ENCODE results near the gene DNAJA2. TPM values are rescaled to one million over a fixed set of nuclear protein-coding genes. Genes with fewer than 3 reads are reported as not detected.

The DNAJA2 gene
- total RNA-seq, 5 donors from 2014 or later (not counting 1 experiment from before 2014, with no cell fraction given), result 60.4 to 75.3 (median 67.4) TPM

DNA sequence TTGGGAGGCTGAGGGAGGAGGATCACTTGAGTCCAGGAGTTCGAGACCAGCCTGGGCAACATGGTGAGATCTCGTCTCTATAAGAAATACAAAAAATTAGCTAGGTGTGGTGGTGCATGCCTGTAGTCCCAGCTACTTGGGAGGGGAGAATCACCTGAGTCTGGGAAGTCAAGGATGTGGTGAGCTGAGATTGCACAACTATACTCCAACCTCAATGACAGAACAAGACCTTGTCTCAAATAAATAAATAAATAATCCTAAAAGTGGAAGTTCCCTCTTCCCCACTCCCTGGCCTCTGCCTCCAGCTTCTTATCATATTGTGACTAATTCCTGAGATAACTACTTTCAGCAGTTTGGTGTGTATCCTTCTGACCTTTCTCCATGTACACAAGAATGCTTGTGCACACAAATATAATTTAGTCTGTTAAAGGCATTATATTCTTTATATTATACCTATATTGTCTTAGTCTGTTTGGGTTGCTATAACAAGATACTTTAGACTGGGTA is 23.5 kb upstream of the DNAJA2 start:
- ATAC-seq (replicated peaks in 1 of 4), result no peak
- Histone ChIP-seq H3K4me1 (ENCODE audit: control insufficient read depth in 1 of 2, extremely low read depth in 1 of 2, insufficient read depth in 2 of 2, low read length in 2 of 2) (no peaks in the 10 kb centered on the region), H3K4me3 (ENCODE audit: control insufficient read depth in 1 of 2, extremely low read depth in 1 of 2, low read length in 1 of 2) (no peak overlapping the region), H3K27me3 (replicated peaks in 1 of 2; ENCODE audit: control insufficient read depth in 2 of 2, extremely low read depth in 1 of 2, insufficient read depth in 2 of 2, low read length in 1 of 2) (peaks cover 0 to 7% of the 10 kb centered on the region in 2 experiments), H3K36me3 (ENCODE audit: control insufficient read depth in 2 of 2, extremely low read depth in 1 of 2, insufficient read depth in 1 of 2, low read length in 1 of 2) (no peaks in the 10 kb centered on the region), H3K27ac (ENCODE audit: low read length) (no peak overlapping the region), H3K9me3 (no peaks in the 10 kb centered on the region)
- ChIA-PET POLR2A (no interaction called here), CTCF (no interaction called here)
- Mint-ChIP-seq H3K9me3 (no peaks in the 10 kb centered on the region), H3K27ac (no peak overlapping the region), H3K4me1 (no peaks in the 10 kb centered on the region), H3K36me3 (no peaks in the 10 kb centered on the region), H3K27me3 (no peaks in the 10 kb centered on the region), H3K4me3 (no peak overlapping the region)
- WGBS (ENCODE audit: insufficient coverage), result 50% methylated on average over 1 of the region's 2 CpGs
- no peak for DNase-seq

- H3K36me3 ChIP-seq (ENCODE audit: control insufficient read depth in 2 of 2, extremely low read depth in 1 of 2, insufficient read depth in 1 of 2, low read length in 1 of 2), result no peaks in the 10 kb centered on the region
- ChIA-PET CTCF (no interaction called here), POLR2A (no interaction called here)
- no peaks in the 10 kb centered on the region for H3K4me1 ChIP-seq (ENCODE audit: control insufficient read depth in 1 of 2, extremely low read depth in 1 of 2, insufficient read depth in 2 of 2, low read length in 2 of 2)
- Mint-ChIP-seq H3K27me3 (no peaks in the 10 kb centered on the region), H3K27ac (peak overlapping the region in 1 of 2 donors; percentile 20), H3K36me3 (no peaks in the 10 kb centered on the region), H3K9me3 (no peaks in the 10 kb centered on the region), H3K4me1 (no peaks in the 10 kb centered on the region), H3K4me3 (no peak overlapping the region)
- 29% methylated on average over 1 of the region's 1 CpG for WGBS (ENCODE audit: insufficient coverage)
- H3K9me3 ChIP-seq, result no peaks in the 10 kb centered on the region
- no peak overlapping the region for H3K4me3 ChIP-seq (ENCODE audit: control insufficient read depth in 1 of 2, extremely low read depth in 1 of 2, low read length in 1 of 2)
- no peak for DNase-seq
- no peak overlapping the region for H3K27ac ChIP-seq (ENCODE audit: low read length)
- H3K27me3 ChIP-seq (replicated peaks in 1 of 2; ENCODE audit: control insufficient read depth in 2 of 2, extremely low read depth in 1 of 2, insufficient read depth in 2 of 2, low read length in 1 of 2), result peaks cover 0 to 11% of the 10 kb centered on the region in 2 experiments
- no peak for ATAC-seq (replicated peaks in 1 of 4)
Measured at GRCh38 chr16:46996391-46996790, 22.9 kb upstream of the DNAJA2 start.

DNA sequence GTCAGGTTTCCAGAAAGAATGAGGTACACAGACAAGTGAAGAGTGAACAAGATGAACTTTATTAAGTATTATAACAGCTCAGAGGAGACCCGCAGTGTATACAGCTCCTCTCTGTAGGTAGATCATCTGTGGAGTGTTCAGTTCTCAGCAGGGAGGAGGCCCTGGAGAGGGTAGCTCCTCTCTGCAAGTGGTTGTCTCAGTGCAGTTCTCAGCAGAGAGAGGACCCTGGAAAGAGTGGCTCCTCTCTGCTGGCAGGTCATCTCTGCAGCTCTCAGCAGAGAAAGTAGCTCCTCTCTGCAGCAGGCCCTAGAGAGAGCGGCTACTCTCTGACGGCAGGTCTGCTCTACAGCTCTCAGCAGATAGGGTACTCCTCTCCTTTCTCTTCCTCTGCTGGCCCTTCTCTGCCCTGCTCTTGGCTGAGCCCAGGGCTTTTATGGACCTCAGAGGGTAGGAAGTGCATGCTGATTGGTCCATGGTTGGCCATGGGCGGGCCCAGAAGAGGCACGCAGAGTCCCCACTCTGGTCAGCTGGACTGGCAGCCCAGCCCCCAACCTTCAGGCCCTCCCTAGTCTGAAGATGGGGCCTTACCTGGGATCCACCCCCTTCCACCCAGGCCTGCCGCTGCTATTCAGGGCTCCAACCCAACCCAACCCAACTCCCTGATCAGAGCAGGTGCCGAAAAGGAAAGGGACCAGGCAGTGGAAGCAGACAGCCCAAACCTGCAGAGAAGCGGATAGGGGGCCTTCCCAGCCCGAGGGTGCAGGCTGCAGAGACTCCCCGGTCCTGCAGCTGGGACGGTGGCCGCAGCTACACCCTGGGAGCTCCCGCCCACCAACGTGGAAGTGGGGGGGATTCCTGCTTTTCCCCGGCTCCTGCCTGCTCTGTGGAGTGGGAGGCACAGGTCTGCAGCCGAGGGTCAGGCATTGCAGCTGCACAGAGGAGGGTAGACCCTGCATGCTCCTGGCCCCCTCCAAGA is 18.5 kb upstream of the DNAJA2 start:
- ATAC-seq (replicated peaks in 1 of 4) (no peak), DNase-seq (no peak)
- H3K4me1 Mint-ChIP-seq, result no peaks in the 10 kb centered on the region
- H3K9me3 Mint-ChIP-seq, result no peaks in the 10 kb centered on the region
- Histone ChIP-seq H3K36me3 (ENCODE audit: control insufficient read depth in 2 of 2, extremely low read depth in 1 of 2, insufficient read depth in 1 of 2, low read length in 1 of 2) (no peaks in the 10 kb centered on the region), H3K4me3 (ENCODE audit: control insufficient read depth in 1 of 2, extremely low read depth in 1 of 2, low read length in 1 of 2) (no peak overlapping the region), H3K27me3 (replicated peaks in 1 of 2; ENCODE audit: control insufficient read depth in 2 of 2, extremely low read depth in 1 of 2, insufficient read depth in 2 of 2, low read length in 1 of 2) (peaks cover 0 to 11% of the 10 kb centered on the region in 2 experiments), H3K27ac (ENCODE audit: low read length) (no peak overlapping the region), H3K9me3 (no peaks in the 10 kb centered on the region), H3K4me1 (ENCODE audit: control insufficient read depth in 1 of 2, extremely low read depth in 1 of 2, insufficient read depth in 2 of 2, low read length in 2 of 2) (no peaks in the 10 kb centered on the region)
- POLR2A ChIA-PET, result no interaction called here
- CTCF ChIA-PET, result interaction anchor here in 1 of 2 donors (0.5 to 0.7 kb wide), 2 partner anchors 441 to 1124 kb away, joined by 4 to 5 read pairs; no protein-coding TSS in a partner anchor
- 90% methylated on average over 9 of the region's 16 CpGs for WGBS (ENCODE audit: insufficient coverage)
- H3K4me3 Mint-ChIP-seq, result no peak overlapping the region
- H3K27ac Mint-ChIP-seq, result no peak overlapping the region
- H3K36me3 Mint-ChIP-seq, result no peaks in the 10 kb centered on the region
- peaks cover 0 to 6% of the 10 kb centered on the region in 2 donors for H3K27me3 Mint-ChIP-seq

DNA sequence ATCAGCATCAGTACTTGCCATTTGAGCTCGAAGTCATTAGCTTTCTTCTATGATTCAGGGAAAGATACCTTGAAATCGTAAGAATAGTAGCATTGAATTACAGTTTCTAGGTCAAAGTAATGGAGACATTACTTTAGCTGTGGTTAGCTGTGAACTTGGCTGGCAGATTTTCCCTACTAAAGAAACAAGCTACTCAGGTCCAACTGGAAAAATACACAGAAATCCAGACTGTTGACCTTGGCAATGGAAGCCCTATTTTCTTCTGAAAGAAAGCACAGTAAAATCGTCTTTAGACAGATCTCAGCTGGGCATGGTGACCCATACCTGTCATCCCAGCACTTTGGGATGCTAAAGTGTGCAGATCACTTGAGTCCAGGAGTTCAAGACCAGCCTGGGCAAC is 13.4 kb upstream of the DNAJA2 start:
- H3K9me3 Mint-ChIP-seq, result no peaks in the 10 kb centered on the region
- no peak overlapping the region for H3K27ac ChIP-seq (ENCODE audit: low read length)
- no peak overlapping the region for H3K27ac Mint-ChIP-seq
- no peak overlapping the region for H3K4me3 Mint-ChIP-seq
- no peaks in the 10 kb centered on the region for H3K4me1 ChIP-seq (ENCODE audit: control insufficient read depth in 1 of 2, extremely low read depth in 1 of 2, insufficient read depth in 2 of 2, low read length in 2 of 2)
- no peak for ATAC-seq (replicated peaks in 1 of 4)
- H3K4me3 ChIP-seq (ENCODE audit: control insufficient read depth in 1 of 2, extremely low read depth in 1 of 2, low read length in 1 of 2), result no peak overlapping the region
- H3K27me3 Mint-ChIP-seq, result peaks cover 0 to 6% of the 10 kb centered on the region in 2 donors
- no peak for DNase-seq
- H3K27me3 ChIP-seq (replicated peaks in 1 of 2; ENCODE audit: control insufficient read depth in 2 of 2, extremely low read depth in 1 of 2, insufficient read depth in 2 of 2, low read length in 1 of 2), result peaks cover 0 to 2% of the 10 kb centered on the region in 2 experiments
- 85% methylated on average over 3 of the region's 3 CpGs for WGBS (ENCODE audit: insufficient coverage)
- ChIA-PET CTCF (interaction anchor here (0.6 to 0.7 kb wide), 3 partner anchors 31 to 51 kb away, joined by 3 to 5 read pairs (median 5); no protein-coding TSS in a partner anchor), POLR2A (interaction anchor here in 1 of 2 donors (0.6 kb wide), 1 partner anchor 1369 kb away, joined by 4 read pairs; no protein-coding TSS in a partner anchor)
- no peaks in the 10 kb centered on the region for H3K9me3 ChIP-seq
- H3K36me3 Mint-ChIP-seq, result no peaks in the 10 kb centered on the region
- no peaks in the 10 kb centered on the region for H3K36me3 ChIP-seq (ENCODE audit: control insufficient read depth in 2 of 2, extremely low read depth in 1 of 2, insufficient read depth in 1 of 2, low read length in 1 of 2)
- no peaks in the 10 kb centered on the region for H3K4me1 Mint-ChIP-seq

DNA sequence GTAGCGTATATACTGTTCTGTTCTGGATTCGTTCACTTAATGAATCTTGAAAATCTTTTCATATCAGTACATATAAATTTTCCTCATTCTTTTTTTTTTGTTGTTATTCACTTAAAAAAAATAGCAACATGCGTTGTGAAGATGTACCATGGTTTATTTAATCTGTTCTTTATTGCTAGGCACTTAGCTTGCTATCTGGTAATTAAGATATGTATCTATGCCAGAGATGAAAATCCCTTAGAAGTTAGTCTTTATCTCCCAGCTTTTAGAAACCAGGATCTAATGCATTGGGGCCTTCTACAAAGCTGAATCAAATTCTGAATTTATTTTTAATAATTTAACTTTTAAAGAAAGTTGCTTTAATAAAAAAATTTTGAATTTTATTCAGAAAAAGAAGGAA is 13.0 kb upstream of the DNAJA2 start:
- Mint-ChIP-seq H3K4me3 (no peak overlapping the region), H3K9me3 (no peaks in the 10 kb centered on the region), H3K27ac (no peak overlapping the region), H3K36me3 (no peaks in the 10 kb centered on the region), H3K4me1 (no peaks in the 10 kb centered on the region), H3K27me3 (peaks cover 0 to 6% of the 10 kb centered on the region in 2 donors)
- no peaks in the 10 kb centered on the region for H3K9me3 ChIP-seq
- no peak overlapping the region for H3K27ac ChIP-seq (ENCODE audit: low read length)
- POLR2A ChIA-PET, result interaction anchor here in 1 of 2 donors (0.6 kb wide), 1 partner anchor 1370 kb away, joined by 4 read pairs; no protein-coding TSS in a partner anchor
- CTCF ChIA-PET, result interaction anchor here (0.6 to 0.7 kb wide), 3 partner anchors 32 to 52 kb away, joined by 3 to 5 read pairs (median 5); no protein-coding TSS in a partner anchor
- no peaks in the 10 kb centered on the region for H3K4me1 ChIP-seq (ENCODE audit: control insufficient read depth in 1 of 2, extremely low read depth in 1 of 2, insufficient read depth in 2 of 2, low read length in 2 of 2)
- no peaks in the 10 kb centered on the region for H3K27me3 ChIP-seq (replicated peaks in 1 of 2; ENCODE audit: control insufficient read depth in 2 of 2, extremely low read depth in 1 of 2, insufficient read depth in 2 of 2, low read length in 1 of 2)
- no CpG with 5 or more reads among the region's 3 CpGs for WGBS (ENCODE audit: insufficient coverage)
- no peak overlapping the region for H3K4me3 ChIP-seq (ENCODE audit: control insufficient read depth in 1 of 2, extremely low read depth in 1 of 2, low read length in 1 of 2)
- DNase-seq (no peak), ATAC-seq (replicated peaks in 1 of 4) (no peak)
- no peaks in the 10 kb centered on the region for H3K36me3 ChIP-seq (ENCODE audit: control insufficient read depth in 2 of 2, extremely low read depth in 1 of 2, insufficient read depth in 1 of 2, low read length in 1 of 2)

- Mint-ChIP-seq H3K9me3 (no peaks in the 10 kb centered on the region), H3K27me3 (no peaks in the 10 kb centered on the region), H3K36me3 (no peaks in the 10 kb centered on the region), H3K4me3 (no peak overlapping the region), H3K4me1 (no peaks in the 10 kb centered on the region), H3K27ac (no peak overlapping the region)
- ATAC-seq (replicated peaks in 1 of 4), result no peak
- no peak for DNase-seq
- CTCF ChIA-PET, result interaction anchor here (0.6 to 0.7 kb wide), 2 partner anchors 168 to 1107 kb away, joined by 3 to 7 read pairs; no protein-coding TSS in a partner anchor
- Histone ChIP-seq H3K4me1 (ENCODE audit: control insufficient read depth in 1 of 2, extremely low read depth in 1 of 2, insufficient read depth in 2 of 2, low read length in 2 of 2) (no peaks in the 10 kb centered on the region), H3K36me3 (ENCODE audit: control insufficient read depth in 2 of 2, extremely low read depth in 1 of 2, insufficient read depth in 1 of 2, low read length in 1 of 2) (no peaks in the 10 kb centered on the region), H3K27me3 (replicated peaks in 1 of 2; ENCODE audit: control insufficient read depth in 2 of 2, extremely low read depth in 1 of 2, insufficient read depth in 2 of 2, low read length in 1 of 2) (no peaks in the 10 kb centered on the region), H3K4me3 (ENCODE audit: control insufficient read depth in 1 of 2, extremely low read depth in 1 of 2, low read length in 1 of 2) (no peak overlapping the region), H3K27ac (ENCODE audit: low read length) (no peak overlapping the region), H3K9me3 (no peaks in the 10 kb centered on the region)
- no CpG with 5 or more reads among the region's 4 CpGs for WGBS (ENCODE audit: insufficient coverage)
- POLR2A ChIA-PET, result no interaction called here
Measured at GRCh38 chr16:46982335-46982734, 8.9 kb upstream of the DNAJA2 start.
